GM12874 (cell line): ENCODE measurements around the gene CHCHD1.
A peak's percentile ranks its signal among the peaks of the same experiment; 100 is the strongest.

Experiments used
- TF ChIP-seq, protein P1 (sequence below): IDR thresholded peaks from 2 replicates; pipeline ENCODE4 v1.5.1; 2011; ENCODE audit warnings: low read depth, mild to moderate bottlenecking, control low read depth, low read length, moderate library complexity; ENCODE audit not compliant: insufficient read depth

CHCHD1 gene

DNA sequence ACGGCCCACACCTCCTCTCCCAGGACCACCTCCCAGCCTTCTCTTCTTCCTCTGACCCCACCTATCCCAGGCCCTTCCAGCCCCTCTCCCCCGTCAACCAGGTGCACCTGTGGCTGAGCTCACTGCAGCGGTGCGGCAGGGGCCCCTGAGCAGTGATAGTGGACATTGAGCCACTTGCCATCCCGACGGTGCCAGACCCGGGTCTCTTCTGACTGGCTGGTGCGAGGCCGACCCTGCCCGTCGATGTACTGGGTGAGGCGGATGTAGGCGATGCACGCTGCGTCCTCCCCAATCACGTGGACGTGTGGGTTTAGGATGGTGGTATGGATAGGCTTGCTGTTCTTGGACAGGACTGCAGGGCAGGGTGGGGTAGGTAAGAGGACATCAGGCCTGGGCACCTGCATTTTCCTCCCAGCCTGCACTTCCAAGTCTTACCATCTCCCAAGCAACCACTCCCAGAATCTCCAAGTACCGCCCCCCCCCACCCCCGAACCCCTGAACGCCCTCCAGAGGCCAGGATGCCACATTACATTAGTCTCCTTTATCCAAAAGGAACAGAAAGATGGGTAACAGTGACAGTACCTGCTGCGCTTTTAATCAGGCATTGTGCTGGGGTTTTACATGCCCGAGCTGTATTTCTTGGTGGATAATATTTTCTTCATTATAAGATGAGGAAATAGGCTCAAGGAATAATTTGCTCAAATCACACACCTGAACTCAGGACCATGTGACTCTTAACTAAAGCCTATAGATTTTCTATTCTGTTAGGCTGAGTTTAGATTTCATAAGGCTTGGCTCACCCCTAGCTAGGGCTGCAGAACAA, 33.3 kb downstream of the CHCHD1 start:
- TF ChIP-seq, protein P1, sequence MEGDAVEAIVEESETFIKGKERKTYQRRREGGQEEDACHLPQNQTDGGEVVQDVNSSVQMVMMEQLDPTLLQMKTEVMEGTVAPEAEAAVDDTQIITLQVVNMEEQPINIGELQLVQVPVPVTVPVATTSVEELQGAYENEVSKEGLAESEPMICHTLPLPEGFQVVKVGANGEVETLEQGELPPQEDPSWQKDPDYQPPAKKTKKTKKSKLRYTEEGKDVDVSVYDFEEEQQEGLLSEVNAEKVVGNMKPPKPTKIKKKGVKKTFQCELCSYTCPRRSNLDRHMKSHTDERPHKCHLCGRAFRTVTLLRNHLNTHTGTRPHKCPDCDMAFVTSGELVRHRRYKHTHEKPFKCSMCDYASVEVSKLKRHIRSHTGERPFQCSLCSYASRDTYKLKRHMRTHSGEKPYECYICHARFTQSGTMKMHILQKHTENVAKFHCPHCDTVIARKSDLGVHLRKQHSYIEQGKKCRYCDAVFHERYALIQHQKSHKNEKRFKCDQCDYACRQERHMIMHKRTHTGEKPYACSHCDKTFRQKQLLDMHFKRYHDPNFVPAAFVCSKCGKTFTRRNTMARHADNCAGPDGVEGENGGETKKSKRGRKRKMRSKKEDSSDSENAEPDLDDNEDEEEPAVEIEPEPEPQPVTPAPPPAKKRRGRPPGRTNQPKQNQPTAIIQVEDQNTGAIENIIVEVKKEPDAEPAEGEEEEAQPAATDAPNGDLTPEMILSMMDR = 0 out of 2 replicates have a peak, but pooled peaks have one; percentile 29

DNA sequence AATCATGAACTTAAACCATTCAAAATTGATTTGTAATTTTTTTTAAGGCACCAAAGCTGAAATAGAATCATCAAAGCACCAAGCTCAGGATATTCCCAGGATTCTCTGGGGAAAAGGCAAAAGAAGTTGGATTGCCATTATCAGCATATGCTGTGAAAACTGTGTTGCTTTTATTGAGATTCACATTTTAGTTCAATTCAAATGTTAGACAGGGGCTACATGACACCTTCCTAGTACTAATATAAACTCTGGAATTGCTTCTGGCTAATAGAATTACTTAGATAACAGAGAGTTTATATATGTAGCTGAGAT, 33.8 kb downstream of the CHCHD1 start:
- TF ChIP-seq, protein P1 = no peak

DNA sequence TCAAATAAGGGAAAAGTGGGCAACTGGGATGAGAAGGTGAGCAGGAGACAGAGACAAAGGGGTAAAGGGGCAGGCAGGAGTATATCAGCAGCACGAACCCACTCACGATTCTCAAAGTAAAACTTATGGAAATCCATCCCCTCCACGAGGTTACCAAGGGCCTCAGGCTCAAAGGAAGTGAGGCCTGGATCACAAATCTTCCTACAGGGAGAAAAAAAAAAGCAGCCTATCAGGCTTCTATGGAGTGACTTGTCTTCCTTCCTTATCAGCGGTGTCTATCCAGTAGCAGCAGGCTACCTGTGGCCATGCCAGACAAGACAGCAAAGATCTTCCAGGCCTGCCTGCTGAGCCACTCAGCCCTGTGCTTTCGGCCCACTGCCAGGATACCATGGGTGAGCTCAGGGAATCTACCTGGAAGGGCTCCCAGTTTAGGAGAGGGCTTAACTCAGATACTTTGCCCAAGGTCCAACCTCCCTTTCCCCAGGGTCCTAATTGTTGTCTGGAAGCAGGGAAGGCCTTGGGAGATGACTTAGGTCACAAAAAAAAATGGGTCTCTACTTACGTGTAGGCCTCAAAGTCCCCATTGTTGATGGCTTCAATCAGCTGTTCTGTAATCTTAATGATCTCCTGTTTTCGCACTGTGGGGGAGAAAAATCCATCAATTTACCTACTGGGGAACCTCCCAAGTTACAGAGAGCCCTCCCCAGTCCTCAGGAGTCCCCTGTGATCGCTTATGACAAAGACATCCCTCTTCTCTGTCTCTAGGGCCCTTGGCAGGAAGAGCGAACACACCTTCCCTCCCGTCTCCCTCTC, 35.3 kb downstream of the CHCHD1 start:
- TF ChIP-seq, protein P1 = no peak

DNA sequence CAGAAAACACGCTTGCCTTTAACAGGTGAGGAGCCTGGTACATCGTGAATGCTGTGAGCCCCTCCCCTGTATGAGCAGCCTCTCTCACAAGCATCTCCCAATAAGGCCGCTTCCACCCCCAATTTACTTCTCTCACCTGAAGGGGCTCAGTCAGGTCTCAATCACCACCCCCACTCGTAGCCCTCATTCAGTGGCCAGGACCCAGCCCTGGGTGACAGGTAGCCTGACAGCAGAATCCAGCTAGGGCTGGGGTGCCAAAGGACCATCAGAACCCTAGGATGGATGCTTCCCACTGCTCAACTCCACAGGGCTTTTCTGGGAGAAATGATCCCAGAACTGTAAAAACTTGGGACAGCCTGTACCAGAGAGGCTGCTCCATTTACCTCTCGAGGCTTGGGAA, 36.0 kb downstream of the CHCHD1 start:
- TF ChIP-seq, protein P1 = no peak

DNA sequence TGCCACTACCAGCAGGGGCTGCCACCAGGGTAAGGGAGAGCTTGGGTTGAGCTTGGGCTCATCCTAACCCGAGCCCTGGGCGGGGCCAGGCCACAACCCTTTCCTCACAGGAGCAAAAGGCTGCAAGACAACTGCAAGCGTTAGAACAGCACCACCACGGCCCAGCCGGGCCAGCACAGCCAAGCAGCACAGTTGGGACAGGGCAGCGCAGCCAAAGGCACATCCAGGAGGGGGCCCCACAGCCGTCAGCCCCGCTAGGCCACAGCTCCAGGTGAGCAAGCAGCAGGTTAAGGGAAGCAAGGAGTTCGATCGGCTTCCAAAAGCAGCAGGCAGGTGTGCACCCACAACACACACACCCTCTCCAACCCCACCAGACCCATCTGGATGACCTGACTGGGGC, 36.6 kb downstream of the CHCHD1 start:
- TF ChIP-seq, protein P1 = no peak

DNA sequence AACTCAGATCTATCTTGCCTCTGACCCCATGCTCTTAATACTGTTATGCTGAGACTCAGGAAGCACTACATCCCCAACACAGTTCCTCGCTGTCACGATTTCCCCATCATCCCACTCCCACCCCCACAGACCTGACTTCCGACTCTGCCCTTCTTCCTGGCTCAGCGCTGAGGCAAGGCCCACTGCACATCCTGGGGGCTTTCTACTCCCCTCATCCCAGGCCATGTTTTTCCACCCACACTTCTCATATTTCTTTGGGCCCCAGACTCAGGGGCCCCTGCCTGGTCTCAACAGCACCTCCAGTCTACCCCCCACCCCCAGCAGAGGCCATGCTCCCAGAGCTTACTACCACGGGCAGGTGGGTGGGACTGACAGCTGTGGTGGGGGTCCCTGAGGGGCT, 37.2 kb downstream of the CHCHD1 start:
- TF ChIP-seq, protein P1 = no peak

DNA sequence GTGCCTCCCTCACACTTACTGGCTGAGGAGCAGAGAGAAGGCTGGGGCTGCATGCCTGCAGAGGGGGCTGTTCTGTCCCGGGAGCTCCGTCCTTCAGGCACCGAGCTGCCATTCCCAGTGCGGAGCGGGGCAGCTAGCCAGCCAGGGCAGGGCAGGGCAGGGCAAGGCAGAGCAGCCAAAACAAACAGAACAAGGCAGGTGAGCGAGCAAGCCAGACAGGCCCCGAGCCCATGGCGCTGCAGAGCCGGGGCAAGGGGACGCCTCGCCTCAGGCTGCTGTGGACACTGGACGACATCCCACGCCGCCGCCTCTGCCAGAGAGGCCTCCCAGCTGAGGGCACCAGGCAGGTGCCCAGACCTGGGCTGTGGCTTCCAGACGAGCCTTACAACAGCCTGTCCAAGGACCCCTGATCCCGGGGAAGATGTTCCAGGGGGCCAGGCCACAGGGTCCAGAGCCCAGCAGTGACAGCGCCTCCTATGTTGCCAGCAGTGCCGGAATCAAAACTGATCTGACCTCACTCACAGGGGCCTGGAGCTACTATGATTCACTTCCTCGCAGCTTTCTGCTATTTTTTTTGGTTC, 37.8 kb downstream of the CHCHD1 start:
- TF ChIP-seq, protein P1 = no peak
